GM23338 (cell line): ENCODE measurements around the gene B3GALNT2. TPM values are rescaled to one million over a fixed set of nuclear protein-coding genes. Genes with fewer than 3 reads are reported as not detected.

Experiments used
- ATAC-seq: fragments of 200-7000 bp; cut with Tn5 transposase; 3 replicates; pipeline ENCODE4 v1.9.1; 2020
- DNase-seq: peaks from one replicate; pipeline ENCODE4 v3.0.0-alpha.2; 2015; ENCODE audit warnings: low spot score
- H2AFZ ChIP-seq: fragments of 200-600 bp; sonication (generic); 2 replicates; pipeline ENCODE4 v1.8.0; 2016; ENCODE audit warnings: antibody characterized with exemption, mild to moderate bottlenecking, moderate library complexity
- H3F3A ChIP-seq: fragments of 200-600 bp; sonication (generic); replicated peaks from 2 replicates; pipeline ENCODE4 v1.8.0; 2017; ENCODE audit warnings: antibody characterized with exemption, mixed run types, low read depth
- H3K27ac ChIP-seq: fragments of 200-600 bp; sonication (generic); 2 replicates; pipeline ENCODE4 v1.6.1; 2016; ENCODE audit warnings: low read depth
- H3K27me3 ChIP-seq: fragments of 200-600 bp; sonication (generic); 2 replicates; pipeline ENCODE4 v1.8.0; 2016; ENCODE audit warnings: mild to moderate bottlenecking, mixed run types, moderate library complexity; ENCODE audit not compliant: insufficient read depth
- H3K36me3 ChIP-seq: fragments of 200-600 bp; sonication (generic); 2 replicates; pipeline ENCODE4 v1.8.0; 2016; ENCODE audit warnings: mild to moderate bottlenecking; ENCODE audit not compliant: insufficient read depth
- H3K4me1 ChIP-seq: fragments of 200-600 bp; sonication (generic); 2 replicates; pipeline ENCODE4 v1.8.0; 2016; ENCODE audit warnings: mild to moderate bottlenecking, moderate library complexity; ENCODE audit not compliant: insufficient read depth
- H3K4me2 ChIP-seq: fragments of 200-600 bp; sonication (generic); 2 replicates; pipeline ENCODE4 v1.7.1; 2017; ENCODE audit warnings: mixed run types
- H3K4me3 ChIP-seq: fragments of 200-600 bp; sonication (generic); 2 replicates; pipeline ENCODE4 v1.6.1; 2016; ENCODE audit warnings: mixed run types
- H3K79me2 ChIP-seq: fragments of 200-600 bp; sonication (generic); replicated peaks from 2 replicates; pipeline ENCODE4 v1.8.0; 2017; ENCODE audit warnings: mild to moderate bottlenecking; ENCODE audit not compliant: insufficient read depth
- H3K9me2 ChIP-seq: fragments of 200-600 bp; sonication (generic); 2 replicates; pipeline ENCODE4 v1.8.0; 2017; ENCODE audit not compliant: insufficient read depth
- H4K20me1 ChIP-seq: fragments of 200-600 bp; sonication (generic); replicated peaks from 2 replicates; pipeline ENCODE4 v1.8.0; 2017; ENCODE audit warnings: mild to moderate bottlenecking; ENCODE audit not compliant: insufficient read depth
- H3K27ac Mint-ChIP-seq: 2 replicates; pipeline ENCODE4 v1.8.0; 2020; ENCODE audit warnings: inconsistent platforms, mild to moderate bottlenecking, moderate library complexity, mixed read lengths
- H3K27me3 Mint-ChIP-seq: 3 replicates; pipeline ENCODE4 v1.8.0; 2022; ENCODE audit warnings: low read depth, mild to moderate bottlenecking, moderate library complexity, mixed read lengths, inconsistent platforms; ENCODE audit not compliant: insufficient read depth, poor library complexity
- H3K36me3 Mint-ChIP-seq: 3 replicates; pipeline ENCODE4 v1.8.0; 2021; ENCODE audit warnings: low read depth, mild to moderate bottlenecking, inconsistent platforms, moderate library complexity, mixed read lengths
- H3K4me1 Mint-ChIP-seq: 3 replicates; pipeline ENCODE4 v1.8.0; 2020; ENCODE audit warnings: mild to moderate bottlenecking, inconsistent platforms, mixed read lengths
- H3K4me3 Mint-ChIP-seq: 3 replicates; pipeline ENCODE4 v1.8.0; 2021; ENCODE audit warnings: moderate library complexity, mild to moderate bottlenecking, inconsistent platforms, mixed read lengths
- H3K9me3 Mint-ChIP-seq: 3 replicates; pipeline ENCODE4 v1.8.0; 2020; ENCODE audit warnings: moderate library complexity, mild to moderate bottlenecking, inconsistent platforms, mixed read lengths
- ETS1 ChIP-seq: IDR thresholded peaks from 2 replicates; pipeline ENCODE4 v1.6.1; 2016; ENCODE audit warnings: antibody characterized with exemption
- EZH2 ChIP-seq: fragments of 200-600 bp; sonication (generic); IDR thresholded peaks from one replicate; pipeline ENCODE4 v1.8.0; 2017; ENCODE audit warnings: antibody characterized with exemption, mild to moderate bottlenecking, low read depth; ENCODE audit not compliant: unreplicated experiment
- EZH2phosphoT487 ChIP-seq: fragments of 200-600 bp; sonication (generic); IDR thresholded peaks from one replicate; pipeline ENCODE4 v1.8.1; 2018; ENCODE audit warnings: antibody characterized with exemption; ENCODE audit not compliant: unreplicated experiment
- JUNB ChIP-seq: IDR thresholded peaks from one replicate; pipeline ENCODE4 v1.6.1; 2016; ENCODE audit warnings: antibody characterized with exemption; ENCODE audit not compliant: unreplicated experiment
- NANOG ChIP-seq: IDR thresholded peaks from 2 replicates; pipeline ENCODE4 v1.6.1; 2016; ENCODE audit warnings: antibody characterized with exemption, borderline replicate concordance
- POLR2AphosphoS5 ChIP-seq: IDR thresholded peaks from 2 replicates; pipeline ENCODE4 v1.6.1; 2016; ENCODE audit warnings: antibody characterized with exemption, low read depth
- STAT1 ChIP-seq: IDR thresholded peaks from one replicate; pipeline ENCODE4 v1.6.1; 2016; ENCODE audit warnings: antibody characterized with exemption; ENCODE audit not compliant: unreplicated experiment
- ZNF114 ChIP-seq: fragments of 250-450 bp; sonication (Bioruptor Pico); IDR thresholded peaks from 2 replicates; pipeline ENCODE4 v1.5.0; 2020; ENCODE audit warnings: mild to moderate bottlenecking, moderate library complexity
- polyA plus RNA-seq: library from polyadenylated mRNA; unstranded; fragments of >200 nt; fragmentation: Nextera tagmentation; extraction: Ambion mirVana; gene quantifications from 2 replicates; pipeline ENCODE4 v1.2.1, GENCODE V29; 2016
- total RNA-seq: library from RNA; depleted of rRNA; stranded (reverse); fragments of >200 nt; shearing (Covaris generic); gene quantifications from 2 replicates; pipeline ENCODE4 v1.2.3, GENCODE V29; 2014
- TF ChIP-seq, protein P1 (sequence below), 2 experiments: fragments of 200-600 bp in 1 of 2; sonication (generic) in 1 of 2; conservative IDR thresholded peaks; 2 replicates each; pipeline versions ENCODE4 v1.5.1 to v1.6.1; 2016 to 2017; ENCODE audit warnings: antibody characterized with exemption in 2 of 2, low read depth in 2 of 2, mild to moderate bottlenecking in 2 of 2, moderate library complexity in 1 of 2

B3GALNT2 gene
- total and polyA plus RNA-seq, 2 experiments from 2014 or later = 14.4 to 48.8 TPM

GRCh38 chr1:235455097-235455496 lies 49.2 kb downstream of the B3GALNT2 start:
- no peak for TF ChIP-seq POLR2AphosphoS5
- TF ChIP-seq ETS1 = no peak
- no peak for TF ChIP-seq STAT1
- no peak for TF ChIP-seq EZH2
- TF ChIP-seq NANOG = no peak
- no peak for DNase-seq
- Histone ChIP-seq H4K20me1 (no peaks in the 10 kb centered on the region), H3K27ac (no peak overlapping the region), H3F3A (peaks cover 5% of the 10 kb centered on the region; the same call in 1 of the 2 replicates), H3K27me3 (no peaks in the 10 kb centered on the region), H3K4me1 (no peaks in the 10 kb centered on the region), H3K79me2 (no peaks in the 10 kb centered on the region), H3K9me2 (no peaks in the 10 kb centered on the region), H3K4me3 (no peak overlapping the region), H3K4me2 (no peak overlapping the region), H2AFZ (no peak overlapping the region), H3K36me3 (peaks cover 8% of the 10 kb centered on the region)
- Mint-ChIP-seq H3K9me3 (no peaks in the 10 kb centered on the region), H3K27ac (no peak overlapping the region), H3K36me3 (peaks cover 36% of the 10 kb centered on the region), H3K4me1 (peaks cover 3% of the 10 kb centered on the region; the same call in 2 of the 3 replicates), H3K27me3 (peaks cover 2% of the 10 kb centered on the region), H3K4me3 (no peak overlapping the region)
- ATAC-seq = no peak

DNA sequence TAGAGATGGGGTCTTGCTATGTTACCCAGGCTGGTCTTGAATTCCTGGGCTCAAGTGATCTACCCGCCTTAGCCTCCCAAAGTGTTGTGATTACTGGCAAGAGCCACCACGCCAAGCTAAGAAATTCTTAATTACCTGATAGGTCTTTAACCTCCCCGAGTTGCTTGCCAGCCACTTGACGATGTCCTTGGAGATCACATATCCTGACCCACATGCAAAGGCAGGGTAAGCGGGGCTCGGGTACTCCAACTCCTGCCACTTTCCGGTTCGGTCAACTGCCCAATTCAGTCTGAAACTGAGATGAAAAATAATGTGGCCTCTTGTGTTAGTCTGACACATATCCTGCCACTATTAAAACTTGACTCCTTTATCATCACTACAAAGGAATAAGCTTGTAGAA lies 50.2 kb downstream of the B3GALNT2 start:
- no peak overlapping the region for H2AFZ ChIP-seq
- H3K27ac Mint-ChIP-seq = no peak overlapping the region
- no peak overlapping the region for H3K4me3 Mint-ChIP-seq
- H3K27me3 Mint-ChIP-seq = peaks cover 2% of the 10 kb centered on the region
- H4K20me1 ChIP-seq = no peaks in the 10 kb centered on the region
- H3F3A ChIP-seq = peaks cover 6% of the 10 kb centered on the region; the same call in 1 of the 2 replicates
- no peaks in the 10 kb centered on the region for H3K4me1 ChIP-seq
- H3K4me1 Mint-ChIP-seq = peaks cover 3% of the 10 kb centered on the region; the same call in 2 of the 3 replicates
- H3K27ac ChIP-seq = no peak overlapping the region
- DNase-seq = no peak
- no peak for ATAC-seq
- H3K36me3 ChIP-seq = peaks cover 11% of the 10 kb centered on the region
- no peaks in the 10 kb centered on the region for H3K9me2 ChIP-seq
- TF ChIP-seq EZH2 (no peak), JUNB (no peak), STAT1 (no peak), EZH2phosphoT487 (no peak), ZNF114 (CRISPR knock-in tag) (no peak), ETS1 (no peak)
- TF ChIP-seq, protein P1, sequence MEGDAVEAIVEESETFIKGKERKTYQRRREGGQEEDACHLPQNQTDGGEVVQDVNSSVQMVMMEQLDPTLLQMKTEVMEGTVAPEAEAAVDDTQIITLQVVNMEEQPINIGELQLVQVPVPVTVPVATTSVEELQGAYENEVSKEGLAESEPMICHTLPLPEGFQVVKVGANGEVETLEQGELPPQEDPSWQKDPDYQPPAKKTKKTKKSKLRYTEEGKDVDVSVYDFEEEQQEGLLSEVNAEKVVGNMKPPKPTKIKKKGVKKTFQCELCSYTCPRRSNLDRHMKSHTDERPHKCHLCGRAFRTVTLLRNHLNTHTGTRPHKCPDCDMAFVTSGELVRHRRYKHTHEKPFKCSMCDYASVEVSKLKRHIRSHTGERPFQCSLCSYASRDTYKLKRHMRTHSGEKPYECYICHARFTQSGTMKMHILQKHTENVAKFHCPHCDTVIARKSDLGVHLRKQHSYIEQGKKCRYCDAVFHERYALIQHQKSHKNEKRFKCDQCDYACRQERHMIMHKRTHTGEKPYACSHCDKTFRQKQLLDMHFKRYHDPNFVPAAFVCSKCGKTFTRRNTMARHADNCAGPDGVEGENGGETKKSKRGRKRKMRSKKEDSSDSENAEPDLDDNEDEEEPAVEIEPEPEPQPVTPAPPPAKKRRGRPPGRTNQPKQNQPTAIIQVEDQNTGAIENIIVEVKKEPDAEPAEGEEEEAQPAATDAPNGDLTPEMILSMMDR (conservative IDR thresholded peaks at IDR 0.05; ENCODE audit: low read depth in 2 of 2) = no peak
- peaks cover 44% of the 10 kb centered on the region for H3K36me3 Mint-ChIP-seq
- no peaks in the 10 kb centered on the region for H3K79me2 ChIP-seq
- no peak overlapping the region for H3K4me2 ChIP-seq
- H3K27me3 ChIP-seq = no peaks in the 10 kb centered on the region
- no peaks in the 10 kb centered on the region for H3K9me3 Mint-ChIP-seq
- no peak overlapping the region for H3K4me3 ChIP-seq
